ENCODE measurements around the gene CACNA1G.

CACNA1G gene

GRCh38 chr17:50629902-50630301 lies 69.4 kb downstream of the CACNA1G start:
- Histone ChIP-seq H3K27ac (ENCODE audit: poor library complexity, severe bottlenecking) (no peak overlapping the region), H3K36me3 (ENCODE audit: low read depth) (no peaks in the 10 kb centered on the region), H3K4me3 (ENCODE audit: severe bottlenecking) (no peak overlapping the region), H3K27me3 (ENCODE audit: insufficient read depth, poor library complexity, severe bottlenecking) (no peaks in the 10 kb centered on the region), H3K4me1 (ENCODE audit: insufficient read depth, poor library complexity, severe bottlenecking) (peaks cover 7% of the 10 kb centered on the region), H3K9me3 (ENCODE audit: severe bottlenecking) (no peaks in the 10 kb centered on the region)
- ATAC-seq (ENCODE audit: low read depth) (no peak), DNase-seq (ENCODE audit: low spot score) (no peak)
- TF ChIP-seq, protein P1, sequence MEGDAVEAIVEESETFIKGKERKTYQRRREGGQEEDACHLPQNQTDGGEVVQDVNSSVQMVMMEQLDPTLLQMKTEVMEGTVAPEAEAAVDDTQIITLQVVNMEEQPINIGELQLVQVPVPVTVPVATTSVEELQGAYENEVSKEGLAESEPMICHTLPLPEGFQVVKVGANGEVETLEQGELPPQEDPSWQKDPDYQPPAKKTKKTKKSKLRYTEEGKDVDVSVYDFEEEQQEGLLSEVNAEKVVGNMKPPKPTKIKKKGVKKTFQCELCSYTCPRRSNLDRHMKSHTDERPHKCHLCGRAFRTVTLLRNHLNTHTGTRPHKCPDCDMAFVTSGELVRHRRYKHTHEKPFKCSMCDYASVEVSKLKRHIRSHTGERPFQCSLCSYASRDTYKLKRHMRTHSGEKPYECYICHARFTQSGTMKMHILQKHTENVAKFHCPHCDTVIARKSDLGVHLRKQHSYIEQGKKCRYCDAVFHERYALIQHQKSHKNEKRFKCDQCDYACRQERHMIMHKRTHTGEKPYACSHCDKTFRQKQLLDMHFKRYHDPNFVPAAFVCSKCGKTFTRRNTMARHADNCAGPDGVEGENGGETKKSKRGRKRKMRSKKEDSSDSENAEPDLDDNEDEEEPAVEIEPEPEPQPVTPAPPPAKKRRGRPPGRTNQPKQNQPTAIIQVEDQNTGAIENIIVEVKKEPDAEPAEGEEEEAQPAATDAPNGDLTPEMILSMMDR (IDR thresholded peaks at IDR 0.05; ENCODE audit: poor library complexity, severe bottlenecking), result no peak

DNA sequence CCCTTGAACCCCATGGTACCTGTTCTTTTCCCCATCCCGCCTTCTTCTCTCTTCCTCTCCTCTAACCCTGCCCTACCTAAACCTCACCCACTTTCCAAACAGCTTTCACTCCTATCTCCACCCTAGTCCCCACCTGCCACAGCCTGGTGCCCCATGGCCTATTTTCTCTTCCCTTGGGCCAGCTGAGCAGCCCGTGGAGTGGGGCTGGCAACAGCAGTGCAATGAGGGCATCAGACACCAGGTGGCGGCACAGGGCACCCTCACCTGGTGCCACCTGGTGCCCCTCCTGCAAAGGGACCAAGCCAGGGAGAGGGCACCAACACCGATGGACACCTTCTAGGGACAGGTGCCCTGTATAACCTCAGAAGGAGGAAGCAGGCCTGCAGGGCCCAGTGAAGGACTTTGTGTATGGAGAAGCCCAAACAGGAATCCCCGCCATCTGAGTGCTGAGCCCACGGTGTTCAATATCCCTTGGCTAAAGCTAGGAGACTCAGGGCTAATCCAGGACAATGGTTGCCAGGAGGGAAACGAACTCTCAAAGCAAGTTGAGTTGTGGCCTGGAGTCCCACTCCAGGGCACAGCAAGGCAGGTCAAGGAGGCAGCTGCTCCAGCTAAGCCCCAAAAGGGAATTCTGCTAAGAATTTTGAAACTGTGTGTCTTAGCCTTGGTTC lies 70.1 kb downstream of the CACNA1G start:
- no peak for DNase-seq (ENCODE audit: low spot score)
- no peaks in the 10 kb centered on the region for H3K9me3 ChIP-seq (ENCODE audit: severe bottlenecking)
- no peaks in the 10 kb centered on the region for H3K27me3 ChIP-seq (ENCODE audit: insufficient read depth, poor library complexity, severe bottlenecking)
- H3K27ac ChIP-seq (ENCODE audit: poor library complexity, severe bottlenecking), result no peak overlapping the region
- H3K4me1 ChIP-seq (ENCODE audit: insufficient read depth, poor library complexity, severe bottlenecking), result peaks cover 7% of the 10 kb centered on the region
- H3K4me3 ChIP-seq (ENCODE audit: severe bottlenecking), result no peak overlapping the region
- peak; percentile 52 for ATAC-seq (ENCODE audit: low read depth)
- TF ChIP-seq, protein P1 (IDR thresholded peaks at IDR 0.05; ENCODE audit: poor library complexity, severe bottlenecking), result peak; percentile 92
- H3K36me3 ChIP-seq (ENCODE audit: low read depth), result no peaks in the 10 kb centered on the region

GRCh38 chr17:50631195-50631907 lies 70.8 kb downstream of the CACNA1G start:
- no peaks in the 10 kb centered on the region for H3K27me3 ChIP-seq (ENCODE audit: insufficient read depth, poor library complexity, severe bottlenecking)
- TF ChIP-seq, protein P1 (IDR thresholded peaks at IDR 0.05; ENCODE audit: poor library complexity, severe bottlenecking), result no peak
- no peaks in the 10 kb centered on the region for H3K36me3 ChIP-seq (ENCODE audit: low read depth)
- H3K4me3 ChIP-seq (ENCODE audit: severe bottlenecking), result no peak overlapping the region
- no peaks in the 10 kb centered on the region for H3K9me3 ChIP-seq (ENCODE audit: severe bottlenecking)
- peaks cover 10% of the 10 kb centered on the region for H3K4me1 ChIP-seq (ENCODE audit: insufficient read depth, poor library complexity, severe bottlenecking)
- ATAC-seq (ENCODE audit: low read depth), result no peak; the same call in 2 of the 3 replicates
- H3K27ac ChIP-seq (ENCODE audit: poor library complexity, severe bottlenecking), result no peak overlapping the region
- no peak for DNase-seq (ENCODE audit: low spot score)

- no peak for DNase-seq (ENCODE audit: low spot score)
- no peaks in the 10 kb centered on the region for H3K36me3 ChIP-seq (ENCODE audit: low read depth)
- H3K9me3 ChIP-seq (ENCODE audit: severe bottlenecking), result no peaks in the 10 kb centered on the region
- no peak overlapping the region for H3K4me3 ChIP-seq (ENCODE audit: severe bottlenecking)
- TF ChIP-seq, protein P1 (IDR thresholded peaks at IDR 0.05; ENCODE audit: poor library complexity, severe bottlenecking), result no peak
- no peaks in the 10 kb centered on the region for H3K27me3 ChIP-seq (ENCODE audit: insufficient read depth, poor library complexity, severe bottlenecking)
- ATAC-seq (ENCODE audit: low read depth), result peak; percentile 23; the same call in 2 of the 3 replicates
- H3K4me1 ChIP-seq (ENCODE audit: insufficient read depth, poor library complexity, severe bottlenecking), result peaks cover 17% of the 10 kb centered on the region
- H3K27ac ChIP-seq (ENCODE audit: poor library complexity, severe bottlenecking), result no peak overlapping the region
These were observed 71.5 kb downstream of the CACNA1G start for GRCh38 chr17:50631908-50632571.

Measured in RWPE2 (cell line).